ENCODE measurements around the gene FHIT. TPM values are rescaled to one million over a fixed set of nuclear protein-coding genes. Genes with fewer than 3 reads are reported as not detected.

Gene FHIT
- total and polyA plus RNA-seq, 10 of the 15 experiments (the other 5 are each of a cell fraction or from before 2014, with no cell fraction given) = 4.2 to 14.9 (median 9.4) TPM

GRCh38 chr3:60281970-60282369, 969.3 kb downstream of the FHIT start:
- intact Hi-C loops (cut with micrococcal nuclease; ENCODE audit: unreplicated experiment) (no loop called here), in situ Hi-C loops (cut with MboI) (no loop called here)
- ATAC-seq (no peak), FAIRE-seq (no peak), DNase-seq (ENCODE audit: low read depth, low spot score) (no peak)
- Histone ChIP-seq H3K27me3 (replicated peaks in 1 of 2; ENCODE audit: control insufficient read depth in 2 of 2, insufficient read depth in 2 of 2, low read length in 1 of 2) (no peaks in the 10 kb centered on the region), H3K79me2 (ENCODE audit: control insufficient read depth, insufficient read depth, low read length) (no peaks in the 10 kb centered on the region), H3K4me3 (no peak overlapping the region), H3K4me2 (ENCODE audit: control insufficient read depth, insufficient read depth) (no peak overlapping the region), H3K27ac (ENCODE audit: control insufficient read depth, insufficient read depth) (no peak overlapping the region), H3K4me1 (ENCODE audit: control insufficient read depth, insufficient read depth, low read length) (no peaks in the 10 kb centered on the region), H4K20me1 (ENCODE audit: control insufficient read depth, insufficient read depth) (no peaks in the 10 kb centered on the region), H3K36me3 (ENCODE audit: control insufficient read depth in 2 of 2, insufficient read depth in 2 of 2, low read length in 1 of 2) (no peaks in the 10 kb centered on the region), H2AFZ (ENCODE audit: control insufficient read depth, low read depth, low read length) (no peak overlapping the region), H3K9me3 (replicated peaks; ENCODE audit: control insufficient read depth, insufficient read depth, low read length) (no peaks in the 10 kb centered on the region), H3K9ac (ENCODE audit: control insufficient read depth, insufficient read depth, low read length) (no peak overlapping the region)
- TF ChIP-seq ATF7 (IDR thresholded peaks at IDR 0.05; ENCODE audit: low read depth) (no peak), FOXK2 (IDR thresholded peaks at IDR 0.05) (no peak), PAX5 (IDR thresholded peaks at IDR 0.05; ENCODE audit: borderline replicate concordance, low read depth, low read length) (no peak), KDM1A (IDR thresholded peaks at IDR 0.05; ENCODE audit: borderline replicate concordance) (no peak), LARP7 (IDR thresholded peaks at IDR 0.05) (no peak), CUX1 (IDR thresholded peaks at IDR 0.05; ENCODE audit: insufficient replicate concordance, low read depth, low read length) (no peak), NFXL1 (IDR thresholded peaks at IDR 0.05; ENCODE audit: borderline replicate concordance) (no peak), SMAD1 (IDR thresholded peaks at IDR 0.05; ENCODE audit: low read depth, partially characterized antibody) (no peak), USF2 (IDR thresholded peaks at IDR 0.05; ENCODE audit: borderline replicate concordance, low read depth, low read length) (no peak), MXI1 (IDR thresholded peaks at IDR 0.05; ENCODE audit: low read depth, low read length) (no peak)
- TF ChIP-seq, protein P1, sequence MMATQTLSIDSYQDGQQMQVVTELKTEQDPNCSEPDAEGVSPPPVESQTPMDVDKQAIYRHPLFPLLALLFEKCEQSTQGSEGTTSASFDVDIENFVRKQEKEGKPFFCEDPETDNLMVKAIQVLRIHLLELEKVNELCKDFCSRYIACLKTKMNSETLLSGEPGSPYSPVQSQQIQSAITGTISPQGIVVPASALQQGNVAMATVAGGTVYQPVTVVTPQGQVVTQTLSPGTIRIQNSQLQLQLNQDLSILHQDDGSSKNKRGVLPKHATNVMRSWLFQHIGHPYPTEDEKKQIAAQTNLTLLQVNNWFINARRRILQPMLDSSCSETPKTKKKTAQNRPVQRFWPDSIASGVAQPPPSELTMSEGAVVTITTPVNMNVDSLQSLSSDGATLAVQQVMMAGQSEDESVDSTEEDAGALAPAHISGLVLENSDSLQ (IDR thresholded peaks at IDR 0.05) = no peak
- no TSS peak for BruUV-seq (replicated peaks)
- POLR2A ChIA-PET = no interaction called here
- CTCF ChIA-PET = no interaction called here
- RAD21 ChIA-PET (ENCODE audit: unreplicated experiment) = no interaction called here
- SMC1A ChIA-PET (ENCODE audit: uncharacterized antibody, unreplicated experiment) = interaction anchor here (0.5 to 1.3 kb wide), 2 partner anchors 18 to 1374 kb away, joined by 3 read pairs; no protein-coding TSS in a partner anchor
- 33% methylated on average over 3 of the region's 3 CpGs for WGBS (ENCODE audit: insufficient coverage, insufficient replicate concordance, low lambda C conversion rate, missing lambda C conversion rate)
